HEK293 (cell line): ENCODE measurements around the gene MLLT3.

Experiments
- CTCF ChIA-PET: fragments of 350-600 bp; formaldehyde crosslinking; extraction: SDS; loops from one replicate; lab custom pipeline; 2021; ENCODE audit warnings: antibody characterized with exemption; lab: Yijun Ruan, JAX
- POLR2A ChIA-PET: fragments of 300-600 bp; formaldehyde crosslinking; extraction: SDS; loops from one replicate; lab custom pipeline; 2020; ENCODE audit warnings: antibody characterized with exemption, inconsistent platforms; lab: Yijun Ruan, JAX
- H3K27ac ChIP-seq: fragments of 200-500 bp; sonication (Bioruptor generic); 2 replicates; pipeline ENCODE4 v1.5.1; 2014; ENCODE audit warnings: low read depth, low read length, control low read depth, inconsistent platforms; ENCODE audit errors: extremely low read depth
- H3K36me3 ChIP-seq, 2 experiments: fragments of 200-500 bp in 1 of 2; sonication (Bioruptor generic) in 1 of 2; 1 replicate in 1 of 2; 2 replicates in 1 of 2; pipeline ENCODE4 v1.5.1; 2014 to 2017; ENCODE audit warnings: inconsistent platforms in 2 of 2, low read length in 2 of 2; ENCODE audit not compliant: control insufficient read depth in 2 of 2, insufficient read depth in 1 of 2
- H3K4me1 ChIP-seq: fragments of 200-500 bp; sonication (Bioruptor generic); 2 replicates; pipeline ENCODE4 v1.5.1; 2014; ENCODE audit warnings: mild to moderate bottlenecking, low read length, inconsistent platforms; ENCODE audit not compliant: control insufficient read depth, insufficient read depth
- H3K4me3 ChIP-seq: 2 replicates; pipeline ENCODE4 v1.5.1; 2011; ENCODE audit warnings: low read depth, mild to moderate bottlenecking, control low read depth, low read length, moderate library complexity
- H3K9me3 ChIP-seq: fragments of 200-500 bp; sonication (Bioruptor generic); 2 replicates; pipeline ENCODE4 v1.5.1; 2014; ENCODE audit warnings: low read depth, low read length, inconsistent platforms; ENCODE audit not compliant: control insufficient read depth, insufficient read depth
- FEZF1 ChIP-seq: fragments of 450-650 bp; formaldehyde crosslinking; IDR thresholded peaks from 2 replicates; pipeline ENCODE4 v1.5.1; 2016; ENCODE audit warnings: missing biosample characterization, missing genetic modification characterization
- GLI2 ChIP-seq: fragments of 450-650 bp; formaldehyde crosslinking; IDR thresholded peaks from 2 replicates; pipeline ENCODE4; 2017; ENCODE audit warnings: missing biosample characterization, missing genetic modification characterization, low read depth, borderline replicate concordance
- MYNN ChIP-seq: fragments of 450-650 bp; formaldehyde crosslinking; IDR thresholded peaks from 2 replicates; pipeline ENCODE4 v1.5.1; 2016; ENCODE audit warnings: missing biosample characterization, missing genetic modification characterization, borderline replicate concordance
- MZF1 ChIP-seq: fragments of 450-650 bp; formaldehyde crosslinking; IDR thresholded peaks from 2 replicates; pipeline ENCODE4 v1.5.1; 2017; ENCODE audit warnings: missing biosample characterization, missing genetic modification characterization, borderline replicate concordance
- PRDM10 ChIP-seq: fragments of 450-650 bp; formaldehyde crosslinking; IDR thresholded peaks from 2 replicates; pipeline ENCODE4 v1.5.1; 2016; ENCODE audit warnings: missing biosample characterization, missing genetic modification characterization
- PRDM2 ChIP-seq: fragments of 450-650 bp; formaldehyde crosslinking; IDR thresholded peaks from 2 replicates; pipeline ENCODE4 v1.5.1; 2016; ENCODE audit warnings: missing biosample characterization, missing genetic modification characterization, borderline replicate concordance
- RBAK ChIP-seq: fragments of 450-650 bp; formaldehyde crosslinking; IDR thresholded peaks from 2 replicates; pipeline ENCODE4 v1.5.1; 2016; ENCODE audit warnings: missing biosample characterization, missing genetic modification characterization
- ZBTB6 ChIP-seq: fragments of 450-650 bp; formaldehyde crosslinking; IDR thresholded peaks from 2 replicates; pipeline ENCODE4 v1.5.1; 2017; ENCODE audit warnings: missing biosample characterization, missing genetic modification characterization
- ZNF121 ChIP-seq: fragments of 450-650 bp; formaldehyde crosslinking; IDR thresholded peaks from 2 replicates; pipeline ENCODE4 v1.5.1; 2016; ENCODE audit warnings: missing biosample characterization, missing genetic modification characterization
- ZNF174 ChIP-seq: fragments of 450-650 bp; formaldehyde crosslinking; IDR thresholded peaks from 2 replicates; pipeline ENCODE4 v1.5.0; 2017; ENCODE audit warnings: missing biosample characterization, mild to moderate bottlenecking, missing genetic modification characterization
- ZNF211 ChIP-seq: fragments of 450-650 bp; formaldehyde crosslinking; IDR thresholded peaks from 2 replicates; pipeline ENCODE4 v1.5.1; 2016; ENCODE audit warnings: low read depth, missing biosample characterization, missing genetic modification characterization
- ZNF549 ChIP-seq: fragments of 450-650 bp; IDR thresholded peaks from 2 replicates; pipeline ENCODE4 v1.5.1; 2018; ENCODE audit warnings: missing biosample characterization, missing genetic modification characterization, mild to moderate bottlenecking, inconsistent platforms, moderate library complexity
- ZNF670 ChIP-seq: fragments of 450-650 bp; formaldehyde crosslinking; IDR thresholded peaks from 2 replicates; pipeline ENCODE4 v1.5.1; 2016; ENCODE audit warnings: missing biosample characterization, missing genetic modification characterization, low read depth
- ZNF791 ChIP-seq: fragments of 450-650 bp; formaldehyde crosslinking; IDR thresholded peaks from 2 replicates; pipeline ENCODE4 v1.5.1; 2016; ENCODE audit warnings: missing biosample characterization, missing genetic modification characterization
- ZSCAN4 ChIP-seq: fragments of 450-650 bp; formaldehyde crosslinking; IDR thresholded peaks from 2 replicates; pipeline ENCODE4 v1.5.1; 2017; ENCODE audit warnings: missing biosample characterization, missing genetic modification characterization

Gene MLLT3

GRCh38 chr9:20309124-20309523 is 313.2 kb downstream of the MLLT3 start (continued):
- TF ChIP-seq PRDM10 (tag by site-specific recombination) (no peak), ZNF211 (tag by site-specific recombination) (no peak), ZNF549 (tag by site-specific recombination) (no peak), MZF1 (tag by site-specific recombination) (no peak), MYNN (tag by site-specific recombination) (no peak)

GRCh38 chr9:20307621-20308020 is 314.7 kb downstream of the MLLT3 start:
- no peak overlapping the region for H3K27ac ChIP-seq
- POLR2A ChIA-PET = no interaction called here
- no peaks in the 10 kb centered on the region for H3K36me3 ChIP-seq
- H3K9me3 ChIP-seq = no peaks in the 10 kb centered on the region
- TF ChIP-seq ZNF174 (tag by site-specific recombination) (no peak), ZBTB6 (tag by site-specific recombination) (no peak), PRDM10 (tag by site-specific recombination) (no peak), FEZF1 (tag by site-specific recombination) (no peak), RBAK (no peak)
- H3K4me3 ChIP-seq = no peak overlapping the region
- CTCF ChIA-PET = interaction anchor here (0.6 kb wide), 1 partner anchor 115 kb away, joined by 3 read pairs; no protein-coding TSS in a partner anchor
- H3K4me1 ChIP-seq = no peaks in the 10 kb centered on the region

GRCh38 chr9:20305452-20305851 is 316.8 kb downstream of the MLLT3 start:
- Histone ChIP-seq H3K4me3 (no peak overlapping the region), H3K9me3 (no peaks in the 10 kb centered on the region), H3K4me1 (no peaks in the 10 kb centered on the region), H3K36me3 (no peaks in the 10 kb centered on the region), H3K27ac (no peak overlapping the region)
- ChIA-PET CTCF (no interaction called here), POLR2A (no interaction called here)
- TF ChIP-seq GLI2 (tag by site-specific recombination) (no peak), ZNF121 (tag by site-specific recombination) (no peak), ZSCAN4 (tag by site-specific recombination) (no peak), ZNF670 (tag by site-specific recombination) (no peak), FEZF1 (tag by site-specific recombination) (no peak), PRDM2 (no peak), ZNF791 (no peak)
